Ishikawa (cell line): Measurements from ENCODE around the gene TMC3.

ENCODE experiments used
- CEBPB ChIP-seq: IDR thresholded peaks from 2 replicates; pipeline ENCODE4 v1.6.1; 2012
- CREB1 ChIP-seq: IDR thresholded peaks from 2 replicates; pipeline ENCODE4 v1.6.1; 2012; ENCODE audit warnings: low read depth
- EGR1 ChIP-seq: IDR thresholded peaks from 2 replicates; pipeline ENCODE4 v1.6.1; 2012
- EP300 ChIP-seq: IDR thresholded peaks from 2 replicates; pipeline ENCODE4 v1.6.1; 2012; ENCODE audit warnings: borderline replicate concordance
- FOXM1 ChIP-seq: IDR thresholded peaks from 2 replicates; pipeline ENCODE4 v1.6.1; 2012; ENCODE audit warnings: low read depth, borderline replicate concordance
- MAX ChIP-seq: IDR thresholded peaks from 2 replicates; pipeline ENCODE4 v1.6.1; 2012
- NFIC ChIP-seq: IDR thresholded peaks from 2 replicates; pipeline ENCODE4 v1.6.1; 2012
- RAD21 ChIP-seq: IDR thresholded peaks from 2 replicates; pipeline ENCODE4 v1.6.1; 2012; ENCODE audit warnings: low read depth
- REST ChIP-seq: IDR thresholded peaks from 2 replicates; pipeline ENCODE4 v1.6.1; 2012; ENCODE audit warnings: low read depth, mild to moderate bottlenecking
- TAF1 ChIP-seq: IDR thresholded peaks from 2 replicates; pipeline ENCODE4 v1.6.1; 2012; ENCODE audit warnings: low read depth, mild to moderate bottlenecking
- TCF12 ChIP-seq: IDR thresholded peaks from 2 replicates; pipeline ENCODE4 v1.6.1; 2012; ENCODE audit warnings: low read depth
- TEAD4 ChIP-seq: IDR thresholded peaks from 2 replicates; pipeline ENCODE4 v1.6.1; 2012
- USF1 ChIP-seq: IDR thresholded peaks from 2 replicates; pipeline ENCODE4 v1.6.1; 2012
- YY1 ChIP-seq: IDR thresholded peaks from 2 replicates; pipeline ENCODE4 v1.6.1; 2012; ENCODE audit warnings: low read depth
- ZBTB7A ChIP-seq: IDR thresholded peaks from 2 replicates; pipeline ENCODE4 v1.6.1; 2012; ENCODE audit warnings: low read depth

TMC3 gene

GRCh38 chr15:81360491-81360890 lies 13.5 kb downstream of the TMC3 start:
- TF ChIP-seq EP300 (no peak), TCF12 (no peak), YY1 (no peak)

GRCh38 chr15:81358248-81358647 lies 15.8 kb downstream of the TMC3 start:
- TF ChIP-seq REST (no peak), TCF12 (no peak)

GRCh38 chr15:81357180-81357686 lies 16.8 kb downstream of the TMC3 start:
- TF ChIP-seq MAX (no peak), TAF1 (no peak), FOXM1 (no peak), CREB1 (no peak), TCF12 (no peak), YY1 (no peak), RAD21 (no peak), REST (no peak), USF1 (no peak), EGR1 (no peak), ZBTB7A (no peak), TEAD4 (no peak), CEBPB (no peak), EP300 (no peak)

- TF ChIP-seq TAF1 (no peak), FOXM1 (no peak), TCF12 (no peak), RAD21 (no peak), USF1 (no peak), CEBPB (no peak), ZBTB7A (no peak), EGR1 (no peak)
Measured at GRCh38 chr15:81356252-81356651, 17.8 kb downstream of the TMC3 start.

GRCh38 chr15:81351651-81352050 lies 22.4 kb downstream of the TMC3 start:
- TF ChIP-seq TEAD4 (no peak), RAD21 (no peak), CEBPB (no peak), EP300 (no peak), CREB1 (no peak), TAF1 (no peak)

- no peak for TF ChIP-seq MAX
- no peak for TF ChIP-seq EGR1
- TF ChIP-seq USF1 = no peak
- no peak for TF ChIP-seq RAD21
- no peak for TF ChIP-seq TCF12
- TF ChIP-seq TAF1 = no peak
- no peak for TF ChIP-seq FOXM1
- no peak for TF ChIP-seq ZBTB7A
- no peak for TF ChIP-seq TEAD4
- TF ChIP-seq NFIC = no peak
- TF ChIP-seq REST = no peak
- no peak for TF ChIP-seq CEBPB
- TF ChIP-seq YY1 = no peak
- no peak for TF ChIP-seq CREB1
- no peak for TF ChIP-seq EP300
Measured at GRCh38 chr15:81349271-81349670, 24.7 kb downstream of the TMC3 start.
